22Rv1 (cell line): ENCODE measurements around the gene ASB17.
"Not testable (repeated sequence)": the region's sequence is repeated elsewhere in the genome, so short reads cannot be mapped to it uniquely, and the experiment has no call there.

Source experiments
- H3K27ac ChIP-seq: fragments of 450-650 bp; 2 replicates; pipeline ENCODE4 v1.5.1; 2017
- CTCF ChIP-seq: fragments of 450-650 bp; IDR thresholded peaks from 2 replicates; pipeline ENCODE4 v1.5.1; 2017; ENCODE audit warnings: mild to moderate bottlenecking
- ZFX ChIP-seq: fragments of 450-650 bp; IDR thresholded peaks from 2 replicates; pipeline ENCODE4 v1.6.1; 2017; ENCODE audit warnings: antibody characterized with exemption, borderline replicate concordance

ASB17 gene

GRCh38 chr1:75932304-75932703 is at the start of gene ASB17:
Gene ASB17, minus strand, starts transcription at chr1:75932404. Its CDS starts 113 bp downstream, at chr1:75932291.
- no peak for TF ChIP-seq ZFX
- no peak for TF ChIP-seq CTCF
- H3K27ac ChIP-seq: no peak within 1 kb of the TSS

DNA sequence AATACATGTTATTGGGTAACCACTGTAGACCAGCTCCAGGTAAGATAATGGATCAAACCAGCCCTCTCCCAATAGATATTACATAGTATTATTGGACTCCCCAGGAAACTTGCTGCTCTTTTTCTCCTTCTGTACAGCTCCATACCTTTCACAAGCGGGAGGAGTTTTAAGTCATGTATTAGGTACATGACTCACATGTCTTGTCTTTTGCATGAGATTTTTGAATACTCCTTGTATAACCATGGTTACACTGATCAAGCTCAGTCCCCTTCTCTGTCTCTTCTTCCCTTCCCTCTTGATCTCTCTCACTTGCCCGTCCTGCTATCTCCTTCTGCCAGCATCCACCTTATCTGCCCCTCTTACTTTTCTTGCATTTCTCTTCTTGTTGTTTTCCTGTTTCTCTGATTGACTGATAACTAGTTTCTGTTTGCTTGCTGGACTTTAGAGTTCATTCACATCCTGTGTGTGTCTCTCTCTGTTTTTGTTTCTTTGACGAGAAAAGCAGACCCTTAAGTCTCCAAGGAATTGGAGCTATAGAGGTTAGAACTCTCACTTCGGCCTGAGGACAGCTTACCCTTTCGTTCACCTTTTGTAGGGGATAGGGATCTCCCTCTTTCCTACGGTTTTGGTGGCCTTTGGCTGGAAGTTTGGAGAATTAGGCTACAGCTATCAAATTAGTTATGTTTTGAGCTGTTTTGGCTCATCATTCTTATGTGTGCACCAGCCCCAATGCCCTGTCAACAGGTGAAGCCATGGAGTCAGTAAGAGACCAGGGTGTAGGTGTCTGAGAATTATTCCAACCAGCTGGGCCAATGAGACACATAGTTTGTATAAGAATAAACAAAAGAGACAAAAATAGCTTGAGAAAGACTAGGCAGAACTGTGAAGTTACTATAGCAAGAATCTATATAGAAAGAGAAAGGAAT is 49.0 kb upstream of the ASB17 start:
- H3K27ac ChIP-seq: no peak overlapping the region
- TF ChIP-seq ZFX: no peak
- no peak for TF ChIP-seq CTCF

DNA sequence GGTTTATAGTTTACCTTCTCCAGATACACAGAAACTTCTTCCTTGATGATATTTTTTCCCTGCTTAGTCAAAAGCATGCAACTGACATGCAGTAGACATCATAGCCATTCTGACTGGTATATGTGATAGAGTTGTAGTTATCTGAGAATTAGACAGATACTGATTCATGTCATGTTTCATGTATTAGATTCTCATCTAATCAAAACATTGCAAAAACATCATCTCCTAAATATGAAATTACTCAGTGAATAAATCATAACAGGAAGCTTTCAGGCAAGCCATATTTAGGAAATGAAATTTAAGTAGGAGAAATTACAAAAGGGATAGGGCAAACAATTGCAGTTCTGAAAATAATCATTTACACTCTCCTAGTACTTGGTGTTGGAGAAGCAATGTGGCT is 38.4 kb upstream of the ASB17 start:
- no peak overlapping the region for H3K27ac ChIP-seq
- TF ChIP-seq CTCF: no peak

DNA sequence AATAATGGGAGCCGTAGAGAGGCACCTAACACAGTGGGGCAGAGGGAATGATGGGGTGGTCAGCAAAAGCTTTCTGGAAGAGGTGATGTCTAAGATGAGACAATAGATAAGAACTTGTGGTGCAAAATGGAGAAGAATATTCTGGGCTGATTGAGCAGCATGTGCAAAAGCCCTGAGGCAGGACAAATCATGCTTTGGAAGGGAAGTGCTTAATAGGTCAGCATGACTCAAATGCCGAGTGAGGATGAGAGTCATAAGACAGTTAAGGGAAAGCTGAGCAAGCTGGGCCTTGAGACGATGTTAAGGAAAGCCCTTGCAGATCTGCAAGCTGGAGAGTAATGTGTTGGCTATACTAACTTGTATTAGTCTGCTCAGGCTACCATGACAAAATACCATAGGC is 37.3 kb upstream of the ASB17 start:
- no peak overlapping the region for H3K27ac ChIP-seq
- TF ChIP-seq CTCF (no peak), ZFX (no peak)

GRCh38 chr1:75967719-75968118 is 35.5 kb upstream of the ASB17 start:
- no peak overlapping the region for H3K27ac ChIP-seq
- TF ChIP-seq ZFX (no peak), CTCF (no peak)

DNA sequence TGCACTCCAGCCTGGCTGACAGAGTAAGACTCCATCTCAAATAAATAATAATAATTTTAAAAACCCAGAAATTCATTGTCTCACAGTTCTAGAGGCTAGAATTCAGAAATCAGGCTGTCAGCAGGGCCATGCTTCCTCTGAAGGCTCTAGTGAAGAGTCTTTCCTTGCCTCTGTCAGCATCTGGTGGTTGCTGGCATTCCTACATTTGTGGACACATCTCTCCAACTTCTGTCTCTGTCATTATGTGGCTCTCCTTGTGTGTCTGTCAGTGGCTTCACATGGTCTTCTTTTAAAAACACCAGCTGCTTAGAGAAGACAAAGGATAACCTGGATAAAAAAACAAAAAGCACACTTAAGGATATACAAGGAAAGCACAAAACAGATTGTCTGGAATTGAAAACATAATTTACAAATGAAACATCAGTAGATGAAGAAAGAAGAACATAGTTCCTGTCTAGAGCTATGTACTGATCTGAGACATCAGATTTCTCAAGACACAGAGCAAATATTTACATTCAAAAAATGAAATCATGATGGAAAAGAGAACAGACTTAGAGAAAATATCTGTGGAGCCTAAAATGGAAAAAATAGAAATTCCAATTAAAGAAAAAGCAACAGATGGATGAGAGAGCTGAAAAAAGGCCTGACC is 32.7 kb upstream of the ASB17 start:
- TF ChIP-seq ZFX (no peak), CTCF (no peak)
- H3K27ac ChIP-seq: no peak overlapping the region

DNA sequence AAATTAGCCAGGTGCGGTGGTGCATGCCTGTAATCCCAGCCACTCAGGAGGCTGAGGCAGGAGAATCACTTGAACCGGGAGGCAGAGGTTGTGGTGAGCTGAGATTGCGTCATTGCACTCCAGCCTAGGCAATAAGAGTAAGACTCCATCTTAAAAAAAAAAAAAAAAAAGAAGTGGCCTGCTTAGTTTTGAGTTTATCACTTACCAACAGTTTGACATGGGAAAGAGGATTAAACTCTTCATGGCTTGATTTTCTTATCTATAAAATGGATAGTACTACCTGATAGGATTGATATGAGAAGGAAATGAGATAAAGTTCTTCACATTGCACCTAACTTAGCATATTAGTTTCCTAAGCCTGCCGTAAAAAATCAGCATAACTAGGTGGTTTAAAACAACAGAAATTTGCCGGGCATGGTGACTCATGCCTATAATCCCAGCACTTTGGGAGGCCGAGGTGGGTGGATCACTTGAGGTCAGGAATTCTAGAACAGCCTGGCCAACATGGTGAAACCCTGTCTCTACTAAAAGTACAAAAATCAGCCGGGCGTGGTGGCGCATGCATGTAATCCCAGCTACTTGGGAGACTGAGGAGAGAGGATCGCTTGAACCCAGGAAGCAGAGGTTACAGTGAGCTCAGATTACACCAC is 32.0 kb upstream of the ASB17 start:
- H3K27ac ChIP-seq: not testable (repeated sequence)
